ENCODE measurements around the gene APOL5.
A peak's percentile ranks its signal among the peaks of the same experiment; 100 is the strongest.
"Not testable (repeated sequence)": the region's sequence is repeated elsewhere in the genome, so short reads cannot be mapped to it uniquely, and the experiment has no call there.

APOL5 gene

GRCh38 chr22:35717572-35717971, at the start of gene APOL5:
APOL5 (plus strand) TSS chr22:35717872; CDS start chr22:35717872, 0 bp downstream.
- no peak for DNase-seq

DNA sequence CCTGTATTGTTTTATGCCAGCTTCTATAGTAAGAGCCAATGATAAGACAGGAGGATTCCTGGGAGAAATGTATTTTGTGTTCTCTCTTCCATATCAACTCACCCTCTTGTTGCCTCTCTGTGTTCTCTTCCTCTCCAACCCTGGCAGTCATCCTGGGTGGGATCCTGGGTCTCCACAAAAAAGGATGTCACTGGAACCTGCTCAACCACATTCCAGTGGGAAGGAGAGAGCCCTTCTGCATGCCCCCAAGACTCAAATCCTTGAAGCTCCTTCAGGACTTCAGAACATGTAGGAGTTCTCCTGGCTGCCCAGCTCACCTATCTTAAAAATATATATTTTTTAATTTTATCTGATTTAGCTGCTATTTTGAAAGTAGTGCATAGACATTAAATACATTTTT, 43.3 kb upstream of the APOL5 start:
- no peak for DNase-seq

- not testable (repeated sequence) for DNase-seq
Measured at GRCh38 chr22:35676065-35676464, 41.6 kb upstream of the APOL5 start.

DNA sequence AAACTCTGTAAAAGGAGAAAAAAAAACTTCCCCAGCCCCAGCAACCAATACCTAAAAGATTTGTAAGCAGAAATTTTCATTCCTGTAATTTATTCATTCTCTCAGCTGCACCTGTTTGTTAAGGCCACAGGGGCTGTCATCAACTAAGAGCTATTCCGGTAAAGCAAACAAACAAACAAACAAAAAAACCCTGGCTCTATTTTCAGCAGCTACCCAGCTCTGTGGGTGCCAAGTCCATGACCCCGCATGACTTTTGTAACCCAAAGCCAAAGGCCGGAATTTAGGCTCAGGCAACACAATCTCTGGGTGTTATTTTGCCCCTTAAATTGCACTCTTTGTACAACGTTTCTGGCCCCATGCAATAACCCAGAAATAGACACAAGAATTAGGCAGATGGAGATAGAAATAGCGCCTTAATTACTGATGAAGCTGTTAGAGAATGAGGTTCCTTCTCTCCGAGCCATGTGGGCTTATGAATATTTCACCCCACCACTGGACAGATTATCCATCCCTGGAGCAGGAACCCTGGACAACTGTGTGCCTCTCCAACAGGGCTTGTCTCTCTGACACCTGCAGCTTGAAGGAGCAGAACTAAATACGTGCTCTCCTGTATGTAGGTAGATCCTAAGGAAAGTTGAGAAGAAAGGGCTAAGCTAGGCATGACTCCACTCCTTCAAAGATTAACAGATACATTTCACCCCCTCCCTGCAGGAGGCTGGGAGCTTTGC, 40.0 kb upstream of the APOL5 start:
- DNase-seq, result no peak

- DNase-seq, result no peak
Measured at GRCh38 chr22:35678836-35679235, 38.8 kb upstream of the APOL5 start.

DNA sequence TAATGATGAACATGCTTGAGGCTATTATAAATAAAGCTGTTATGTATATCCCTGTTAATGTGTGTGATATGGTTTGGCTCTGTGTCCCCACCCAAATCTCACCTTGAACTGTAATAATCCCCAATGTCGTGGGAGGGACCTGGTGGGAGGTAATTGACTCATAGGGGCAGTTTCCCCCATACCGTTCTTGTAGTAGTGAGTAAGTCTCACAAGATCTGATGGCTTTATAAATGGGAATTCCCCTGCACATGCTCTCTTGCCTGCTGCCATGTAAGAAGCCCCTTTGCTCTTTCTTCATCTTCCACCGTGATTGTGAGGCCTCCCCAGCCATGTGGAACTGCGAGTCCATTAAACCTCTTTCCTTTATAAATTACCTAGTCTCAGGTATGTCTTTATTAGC, 38.2 kb upstream of the APOL5 start:
- not testable (repeated sequence) for DNase-seq

- no peak for DNase-seq
Measured at GRCh38 chr22:35681454-35682052, 36.1 kb upstream of the APOL5 start.

- DNase-seq, result no peak
Measured at GRCh38 chr22:35683560-35683959, 34.1 kb upstream of the APOL5 start.

DNA sequence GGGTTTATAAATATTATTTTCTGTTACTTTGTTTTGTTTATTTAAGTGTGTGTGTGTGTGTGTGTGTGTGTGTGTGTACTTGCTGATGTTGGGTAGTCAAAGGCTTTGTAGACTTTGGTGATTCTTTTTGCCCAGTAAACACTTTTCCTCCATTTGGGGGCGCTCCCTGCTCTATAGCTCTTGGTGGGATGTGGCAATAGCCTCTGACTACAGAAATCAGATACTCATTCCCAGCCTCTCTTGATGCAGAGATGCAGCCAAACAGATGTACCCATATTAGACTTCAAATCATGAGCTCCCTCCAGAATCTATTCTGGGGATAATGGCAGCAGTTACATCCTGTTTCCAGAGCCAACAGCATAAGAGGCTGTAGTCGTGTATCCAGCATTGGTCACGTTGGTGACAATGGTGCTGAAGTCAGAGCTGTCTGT, 33.4 kb upstream of the APOL5 start:
- no peak for DNase-seq

- no peak for DNase-seq
Measured at GRCh38 chr22:35684732-35685131, 32.9 kb upstream of the APOL5 start.

- no peak for DNase-seq
Measured at GRCh38 chr22:35685731-35686130, 31.9 kb upstream of the APOL5 start.

DNA sequence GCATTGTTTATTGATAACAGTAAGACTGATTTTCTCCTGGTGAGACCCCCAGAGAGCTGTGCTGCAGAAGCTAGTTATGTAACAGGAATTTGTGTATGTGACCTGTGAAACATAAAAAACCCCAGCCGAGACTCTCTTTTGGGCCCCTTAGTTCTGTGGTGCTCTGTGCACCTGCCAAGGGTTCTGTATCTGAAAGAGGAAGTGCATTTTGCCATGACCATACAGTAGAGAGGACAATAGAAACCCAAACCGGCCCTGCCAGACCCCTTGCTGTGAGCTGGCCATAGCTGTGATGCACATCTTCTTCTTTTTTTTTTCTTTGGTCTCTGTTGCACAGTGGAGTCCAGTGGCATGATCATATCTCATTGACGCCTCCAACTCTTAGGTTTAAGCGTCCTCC, 31.4 kb upstream of the APOL5 start:
- no peak for DNase-seq

DNA sequence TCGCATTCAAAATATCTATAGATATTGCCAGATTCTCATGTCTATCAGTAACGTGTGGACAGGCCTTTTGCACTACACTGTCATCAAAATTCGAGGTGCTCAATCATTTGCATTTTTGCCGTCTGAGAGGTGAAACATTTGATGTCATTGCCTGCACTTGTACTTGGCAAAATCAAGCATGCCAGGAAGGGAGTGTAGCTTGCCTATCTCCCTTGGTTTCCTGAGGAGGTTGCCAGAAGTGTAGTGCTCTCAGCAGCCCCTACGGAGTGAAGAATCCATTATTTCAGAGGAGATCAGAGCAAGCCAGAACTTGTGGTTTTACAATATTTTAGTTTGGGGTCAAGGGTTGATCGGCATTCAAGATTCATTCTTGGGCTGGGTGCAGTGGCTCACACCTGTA, 30.2 kb upstream of the APOL5 start:
- DNase-seq, result no peak

DNA sequence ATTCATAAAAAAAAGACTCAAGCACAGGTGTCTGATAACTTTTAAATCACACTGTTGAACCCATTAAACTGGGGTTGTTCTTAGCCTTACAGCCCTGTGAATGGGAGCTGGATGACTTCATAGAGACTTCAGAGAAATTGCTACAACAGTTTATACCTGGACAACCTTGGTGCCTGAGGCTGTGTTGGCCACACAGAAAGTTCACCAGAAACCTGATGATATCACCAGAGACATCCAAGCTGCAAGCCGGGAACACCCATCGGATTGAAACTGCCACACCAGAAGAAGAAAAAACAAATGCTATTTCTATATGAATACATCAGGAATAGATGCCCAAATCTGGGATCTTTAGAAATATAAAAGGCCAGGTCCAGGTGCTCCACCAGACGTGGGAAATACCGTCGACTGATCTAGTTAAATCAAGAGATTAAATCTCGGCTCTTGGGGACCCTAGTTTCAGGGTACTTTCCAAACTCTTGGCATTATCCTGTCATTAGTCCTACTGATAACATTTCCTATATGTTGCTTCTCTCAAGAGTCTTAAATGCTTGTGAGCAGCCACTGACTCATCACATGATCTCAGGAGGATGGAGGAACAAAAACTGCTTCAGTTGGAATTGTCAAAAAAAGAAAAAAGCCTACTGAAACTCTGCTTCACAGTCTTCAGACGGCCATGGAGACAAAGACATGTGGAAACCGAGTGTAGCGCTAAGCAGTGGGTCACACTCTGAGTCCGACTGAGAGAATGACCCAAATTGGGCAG, 28.6 kb upstream of the APOL5 start:
- DNase-seq, result no peak

DNA sequence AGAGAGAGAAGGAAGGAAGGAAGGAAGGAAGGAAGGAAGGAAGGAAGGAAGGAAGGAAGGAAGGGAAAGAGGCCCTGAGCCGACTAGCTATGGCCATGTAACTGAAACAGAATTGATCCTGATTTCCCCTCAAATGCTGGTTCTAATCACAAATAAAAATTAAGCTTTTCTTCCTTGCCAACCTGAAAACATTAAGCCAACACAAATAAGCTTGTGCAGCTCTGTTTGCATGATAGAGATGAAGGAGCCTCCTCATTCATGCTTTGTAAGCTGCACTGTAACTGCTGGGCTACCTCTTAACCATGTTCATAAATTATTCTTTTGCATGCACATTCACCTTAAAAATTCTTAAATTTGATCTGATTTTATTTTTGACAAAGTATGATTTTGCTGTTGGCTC, 27.7 kb upstream of the APOL5 start:
- no peak for DNase-seq

DNA sequence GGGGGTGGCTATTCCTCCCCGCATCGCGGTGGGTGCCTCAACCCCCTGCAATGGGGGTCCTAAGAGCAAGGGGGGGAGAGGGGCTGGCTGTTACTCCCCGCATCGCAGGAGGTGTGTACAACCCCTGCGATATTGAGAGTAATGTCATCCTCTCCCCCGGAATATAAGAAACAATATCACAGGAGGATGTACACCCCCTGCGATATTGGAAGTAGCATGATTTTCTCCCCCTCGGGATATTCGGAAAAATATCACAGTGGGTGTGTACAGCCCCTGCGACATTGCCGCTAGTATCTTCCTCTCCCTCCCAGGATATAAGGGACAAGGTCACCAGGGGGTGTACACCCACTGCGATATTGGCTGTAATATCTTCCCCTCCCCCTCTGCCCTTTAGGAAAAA, 22.5 kb upstream of the APOL5 start:
- DNase-seq, result no peak

- DNase-seq, result no peak
Measured at GRCh38 chr22:35697142-35697541, 20.5 kb upstream of the APOL5 start.

DNA sequence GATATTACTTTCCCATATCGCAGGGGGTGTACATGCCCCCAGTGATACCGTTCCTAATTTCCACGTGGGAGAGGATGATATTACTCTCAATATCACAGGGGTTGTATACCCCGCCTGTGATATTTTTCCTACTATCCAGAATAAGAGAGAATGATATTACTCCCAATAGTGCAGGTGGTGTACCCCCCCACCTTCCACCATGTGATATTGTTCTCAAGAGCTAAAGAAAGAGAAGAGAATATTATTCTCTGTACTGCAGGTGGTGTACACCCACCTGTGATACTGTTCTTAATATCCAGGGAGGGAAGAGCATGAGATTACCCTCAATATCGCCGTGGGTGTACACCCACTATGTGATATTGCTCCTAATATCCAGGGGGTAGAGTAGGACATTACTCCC, 17.8 kb upstream of the APOL5 start:
- not testable (repeated sequence) for DNase-seq

DNA sequence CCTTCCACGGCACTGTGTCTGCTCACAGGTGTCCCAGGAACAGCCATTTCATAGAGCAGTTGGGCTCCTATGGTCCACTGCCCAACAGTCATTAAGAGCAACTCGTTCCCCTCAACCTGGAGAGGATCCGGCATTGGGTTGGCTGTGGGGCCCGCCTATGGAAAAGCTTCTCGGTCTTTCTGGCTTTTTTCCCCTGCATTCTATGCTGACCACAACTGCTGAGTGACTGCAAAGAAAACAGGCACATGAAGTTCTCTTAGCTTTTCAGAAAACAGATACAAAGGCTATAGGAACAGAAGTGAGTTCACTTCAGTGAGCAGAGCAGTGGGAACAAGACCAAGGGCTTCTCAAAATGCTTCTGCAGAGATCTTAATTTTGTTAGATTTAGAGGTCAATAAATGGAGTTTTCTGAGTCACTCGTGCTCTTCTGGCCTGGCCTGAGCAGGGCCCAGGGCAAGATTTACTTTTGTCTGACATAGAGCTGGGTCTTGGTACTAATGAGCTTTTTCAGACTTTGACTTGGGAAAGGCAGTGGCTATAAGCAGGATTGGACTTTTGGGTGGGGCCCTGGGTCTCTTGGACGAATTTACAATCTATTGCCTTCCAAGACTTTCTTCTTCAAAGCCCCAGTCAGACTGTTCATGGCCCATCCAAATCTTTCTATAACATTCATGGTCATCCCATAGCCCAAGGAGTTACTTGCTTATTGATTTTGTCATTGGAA, 13.6 kb upstream of the APOL5 start:
- no peak for DNase-seq

- DNase-seq, result no peak
Measured at GRCh38 chr22:35705141-35705540, 12.5 kb upstream of the APOL5 start.

GRCh38 chr22:35708453-35708852, 9.2 kb upstream of the APOL5 start:
- peak; percentile 7 for DNase-seq

GRCh38 chr22:35708917-35709316, 8.8 kb upstream of the APOL5 start:
- no peak for DNase-seq

- no peak for DNase-seq
Measured at GRCh38 chr22:35711336-35711735, 6.3 kb upstream of the APOL5 start.
